ENCODE data around the gene NRGN. TPM values are rescaled to one million over a fixed set of nuclear protein-coding genes. Genes with fewer than 3 reads are reported as not detected.

NRGN gene
- total and polyA plus RNA-seq, 10 of the 15 experiments (the other 5 are each of a cell fraction or from before 2014, with no cell fraction given): 0.36 to 3.2 (median 1.1) TPM; not detected in 2

GRCh38 chr11:124766156-124766555, 26.4 kb downstream of the NRGN start:
- Histone ChIP-seq H3K4me2 (ENCODE audit: control insufficient read depth, insufficient read depth) (no peak overlapping the region), H3K79me2 (ENCODE audit: control insufficient read depth, insufficient read depth, low read length) (peaks cover 9% of the 10 kb centered on the region), H4K20me1 (ENCODE audit: control insufficient read depth, insufficient read depth) (no peaks in the 10 kb centered on the region), H2AFZ (ENCODE audit: control insufficient read depth, low read depth, low read length) (no peak overlapping the region), H3K9ac (ENCODE audit: control insufficient read depth, insufficient read depth, low read length) (no peak overlapping the region), H3K4me1 (ENCODE audit: control insufficient read depth, insufficient read depth, low read length) (no peaks in the 10 kb centered on the region), H3K27ac (ENCODE audit: control insufficient read depth, insufficient read depth) (no peak overlapping the region), H3K27me3 (replicated peaks in 1 of 2; ENCODE audit: control insufficient read depth in 2 of 2, insufficient read depth in 2 of 2, low read length in 1 of 2) (no peaks in the 10 kb centered on the region), H3K9me3 (replicated peaks; ENCODE audit: control insufficient read depth, insufficient read depth, low read length) (no peaks in the 10 kb centered on the region), H3K36me3 (ENCODE audit: control insufficient read depth in 2 of 2, insufficient read depth in 2 of 2, low read length in 1 of 2) (peaks cover 0 to 3% of the 10 kb centered on the region in 2 experiments; a peak in 2 of 4 replicates), H3K4me3 (no peak overlapping the region)
- ChIA-PET RAD21 (ENCODE audit: unreplicated experiment) (interaction anchor here (0.7 to 1.3 kb wide), 4 partner anchors 71 to 103 kb away, joined by 3 read pairs; no protein-coding TSS in a partner anchor), POLR2A (interaction anchor here (0.6 to 1.3 kb wide), 3 partner anchors 20 to 29 kb away, joined by 4 to 6 read pairs (median 5); no protein-coding TSS in a partner anchor), SMC1A (ENCODE audit: uncharacterized antibody, unreplicated experiment) (interaction anchor here (0.6 to 4.8 kb wide), 5 partner anchors 20 to 1680 kb away, joined by 3 to 20 read pairs (median 3); no protein-coding TSS in a partner anchor), CTCF (interaction anchor here (0.6 to 16.3 kb wide), 8 partner anchors 10 to 95 kb away, joined by 3 to 272 read pairs (median 6); partner anchors contain the start of genes MSANTD2, NRGN, SIAE and SPA17)
- no peak for DNase-seq (ENCODE audit: low read depth, low spot score)
- no peak for ATAC-seq
- WGBS (ENCODE audit: insufficient coverage, insufficient replicate concordance, low lambda C conversion rate, missing lambda C conversion rate): 97% methylated on average over 2 of the region's 2 CpGs
- TF ChIP-seq ZBTB4 (CRISPR knock-in tag; IDR thresholded peaks at IDR 0.05) (no peak), FOXK2 (IDR thresholded peaks at IDR 0.05) (no peak), MYB (IDR thresholded peaks at IDR 0.05; ENCODE audit: borderline replicate concordance, low read depth, low read length) (no peak), POLR2AphosphoS5 (IDR thresholded peaks at IDR 0.05; ENCODE audit: low read length) (no peak), YY1 (IDR thresholded peaks at IDR 0.05; ENCODE audit: low read depth, low read length) (no peak)
- FAIRE-seq: no peak
- in situ Hi-C loops (cut with MboI) (no loop called here), intact Hi-C loops (cut with micrococcal nuclease; ENCODE audit: unreplicated experiment) (no loop called here)
- no TSS peak for BruUV-seq (replicated peaks)

Measured in GM12878 (cell line).